CD4-positive, alpha-beta T cell treated with Interleukin-17A for 4 hours (primary cell): ENCODE data around the gene ZBTB7C.

ENCODE experiments used
- DNase-seq: peaks from one replicate; pipeline ENCODE4 v3.0.0-alpha.2; 2020; ENCODE audit warnings: mixed read lengths

Gene ZBTB7C

GRCh38 chr18:48073211-48073930, 335.8 kb downstream of the ZBTB7C start:
- no peak for DNase-seq

GRCh38 chr18:48072428-48073204, 336.6 kb downstream of the ZBTB7C start:
- no peak for DNase-seq

- no peak for DNase-seq
Measured at GRCh38 chr18:48068916-48069445, 340.2 kb downstream of the ZBTB7C start.

- DNase-seq: no peak
Measured at GRCh38 chr18:48066225-48066652, 342.9 kb downstream of the ZBTB7C start.

GRCh38 chr18:48065601-48065995, 343.6 kb downstream of the ZBTB7C start:
- DNase-seq: no peak

GRCh38 chr18:48064978-48065600, 344.1 kb downstream of the ZBTB7C start:
- DNase-seq: no peak

GRCh38 chr18:48061781-48062570, 347.2 kb downstream of the ZBTB7C start:
- no peak for DNase-seq

GRCh38 chr18:48060970-48061369, 348.2 kb downstream of the ZBTB7C start:
- DNase-seq: no peak

- no peak for DNase-seq
Measured at GRCh38 chr18:48060346-48060745, 348.8 kb downstream of the ZBTB7C start.

- DNase-seq: no peak
Measured at GRCh38 chr18:48059455-48060010, 349.6 kb downstream of the ZBTB7C start.

- no peak for DNase-seq
Measured at GRCh38 chr18:48058486-48058885, 350.7 kb downstream of the ZBTB7C start.

- DNase-seq: no peak
Measured at GRCh38 chr18:48057018-48057417, 352.2 kb downstream of the ZBTB7C start.

- DNase-seq: no peak
Measured at GRCh38 chr18:48055351-48055750, 353.8 kb downstream of the ZBTB7C start.

GRCh38 chr18:48053881-48054816, 355.0 kb downstream of the ZBTB7C start:
- no peak for DNase-seq

GRCh38 chr18:48052842-48053241, 356.3 kb downstream of the ZBTB7C start:
- DNase-seq: no peak

- DNase-seq: no peak
Measured at GRCh38 chr18:48051945-48052840, 357.0 kb downstream of the ZBTB7C start.

GRCh38 chr18:48050176-48050575, 359.0 kb downstream of the ZBTB7C start:
- no peak for DNase-seq

GRCh38 chr18:48049757-48050156, 359.4 kb downstream of the ZBTB7C start:
- no peak for DNase-seq

- no peak for DNase-seq
Measured at GRCh38 chr18:48048251-48048650, 360.9 kb downstream of the ZBTB7C start.

- no peak for DNase-seq
Measured at GRCh38 chr18:48046843-48047242, 362.3 kb downstream of the ZBTB7C start.
